Gastrocnemius medialis (tissue), 4 donors: Measurements from ENCODE around the gene BBOX1.

Experiments
- POLR2A ChIP-seq, 2 donors: fragments of 450-650 bp; IDR thresholded peaks; one replicate each; pipeline ENCODE4 v1.6.1; 2017; ENCODE audit warnings: antibody characterized with exemption in 2 of 2, mild to moderate bottlenecking in 2 of 2, moderate library complexity in 2 of 2
- TF ChIP-seq, protein P1 (sequence below), 5 experiments: fragments of 450-650 bp in 3 of 5; fragments of 200-600 bp in 2 of 5; sonication (generic) in 2 of 5; IDR thresholded peaks in 4 of 5; conservative IDR thresholded peaks in 1 of 5; 1 replicate in 4 of 5; 2 replicates in 1 of 5; pipeline ENCODE4 v1.5.1; 2016 to 2019; ENCODE audit warnings: antibody characterized with exemption in 5 of 5, mild to moderate bottlenecking in 3 of 5, moderate library complexity in 3 of 5

GRCh38 chr11:27161071-27161470, 120.5 kb downstream of the BBOX1 start:
- TF ChIP-seq, protein P1, sequence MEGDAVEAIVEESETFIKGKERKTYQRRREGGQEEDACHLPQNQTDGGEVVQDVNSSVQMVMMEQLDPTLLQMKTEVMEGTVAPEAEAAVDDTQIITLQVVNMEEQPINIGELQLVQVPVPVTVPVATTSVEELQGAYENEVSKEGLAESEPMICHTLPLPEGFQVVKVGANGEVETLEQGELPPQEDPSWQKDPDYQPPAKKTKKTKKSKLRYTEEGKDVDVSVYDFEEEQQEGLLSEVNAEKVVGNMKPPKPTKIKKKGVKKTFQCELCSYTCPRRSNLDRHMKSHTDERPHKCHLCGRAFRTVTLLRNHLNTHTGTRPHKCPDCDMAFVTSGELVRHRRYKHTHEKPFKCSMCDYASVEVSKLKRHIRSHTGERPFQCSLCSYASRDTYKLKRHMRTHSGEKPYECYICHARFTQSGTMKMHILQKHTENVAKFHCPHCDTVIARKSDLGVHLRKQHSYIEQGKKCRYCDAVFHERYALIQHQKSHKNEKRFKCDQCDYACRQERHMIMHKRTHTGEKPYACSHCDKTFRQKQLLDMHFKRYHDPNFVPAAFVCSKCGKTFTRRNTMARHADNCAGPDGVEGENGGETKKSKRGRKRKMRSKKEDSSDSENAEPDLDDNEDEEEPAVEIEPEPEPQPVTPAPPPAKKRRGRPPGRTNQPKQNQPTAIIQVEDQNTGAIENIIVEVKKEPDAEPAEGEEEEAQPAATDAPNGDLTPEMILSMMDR (IDR thresholded peaks at IDR 0.05 in 4 of 5, conservative IDR thresholded peaks at IDR 0.05 in 1 of 5) = no peak
- no peak for TF ChIP-seq POLR2A (IDR thresholded peaks at IDR 0.05)
